ENCODE results near the gene MACROD2.

MACROD2 gene

GRCh38 chr20:15204234-15204633, 1208.9 kb downstream of the MACROD2 start:
- no peak for DNase-seq

GRCh38 chr20:15205028-15205427, 1209.7 kb downstream of the MACROD2 start:
- DNase-seq = no peak

GRCh38 chr20:15205719-15206118, 1210.4 kb downstream of the MACROD2 start:
- DNase-seq = no peak

- no peak for DNase-seq
Observed at GRCh38 chr20:15209537-15209936, 1214.2 kb downstream of the MACROD2 start.

- no peak for DNase-seq
Observed at GRCh38 chr20:15214051-15214450, 1218.7 kb downstream of the MACROD2 start.

GRCh38 chr20:15220009-15220656, 1224.8 kb downstream of the MACROD2 start:
- no peak for DNase-seq

- DNase-seq = no peak
Observed at GRCh38 chr20:15220778-15221565, 1225.7 kb downstream of the MACROD2 start.

- no peak for DNase-seq
Observed at GRCh38 chr20:15222502-15223330, 1227.4 kb downstream of the MACROD2 start.

GRCh38 chr20:15224199-15224598, 1228.9 kb downstream of the MACROD2 start:
- no peak for DNase-seq

GRCh38 chr20:15227102-15227501, 1231.8 kb downstream of the MACROD2 start:
- DNase-seq = no peak

- DNase-seq = no peak
Observed at GRCh38 chr20:15232243-15232642, 1236.9 kb downstream of the MACROD2 start.

- DNase-seq = no peak
Observed at GRCh38 chr20:15235471-15236198, 1240.3 kb downstream of the MACROD2 start.

- no peak for DNase-seq
Observed at GRCh38 chr20:15236812-15237211, 1241.5 kb downstream of the MACROD2 start.

GRCh38 chr20:15239542-15240206, 1244.4 kb downstream of the MACROD2 start:
- no peak for DNase-seq

GRCh38 chr20:15240801-15241200, 1245.5 kb downstream of the MACROD2 start:
- no peak for DNase-seq

GRCh38 chr20:15241681-15242080, 1246.4 kb downstream of the MACROD2 start:
- no peak for DNase-seq

GRCh38 chr20:15242773-15243172, 1247.5 kb downstream of the MACROD2 start:
- no peak for DNase-seq

GRCh38 chr20:15245896-15246295, 1250.6 kb downstream of the MACROD2 start:
- DNase-seq = no peak

- no peak for DNase-seq
Observed at GRCh38 chr20:15248618-15249395, 1253.5 kb downstream of the MACROD2 start.

- DNase-seq = no peak
Observed at GRCh38 chr20:15251171-15251570, 1255.9 kb downstream of the MACROD2 start.

GRCh38 chr20:15252304-15252703, 1257.0 kb downstream of the MACROD2 start:
- DNase-seq = no peak
